K562 (cell line): Measurements from ENCODE around the gene IGIP. TPM values are rescaled to one million over a fixed set of nuclear protein-coding genes. Genes with fewer than 3 reads are reported as not detected.

Experiments used
- CHD4 ChIP-seq: fragments of 200-600 bp; sonication (generic); IDR thresholded peaks from 3 replicates; pipeline ENCODE4 v1.6.1; 2012; ENCODE audit warnings: low read depth, mild to moderate bottlenecking, mixed read lengths, low read length, inconsistent platforms; ENCODE audit not compliant: insufficient read depth, insufficient replicate concordance, poor library complexity, severe bottlenecking
- DPF2 ChIP-seq: fragments of 450-650 bp; IDR thresholded peaks from 2 replicates; pipeline ENCODE4 v1.6.1; 2016
- ELF1 ChIP-seq: fragments of 200-800 bp; sonication (Bioruptor generic); IDR thresholded peaks from 2 replicates; pipeline ENCODE4 v1.6.1; 2016; ENCODE audit warnings: missing genetic modification characterization, missing compliant biosample characterization
- GTF2E2 ChIP-seq: fragments of 200-800 bp; sonication (Bioruptor generic); IDR thresholded peaks from 2 replicates; pipeline ENCODE4 v1.6.1; 2016; ENCODE audit warnings: missing genetic modification characterization, missing compliant biosample characterization
- HNRNPLL ChIP-seq: fragments of 200-400 bp; formaldehyde crosslinking; IDR thresholded peaks from 2 replicates; pipeline ENCODE4 v1.6.1; 2017; ENCODE audit warnings: low read length, low read depth, mild to moderate bottlenecking; ENCODE audit not compliant: poor library complexity, severe bottlenecking
- IRF2 ChIP-seq: sonication (generic); formaldehyde crosslinking; IDR thresholded peaks from 2 replicates; pipeline ENCODE4 v1.8.1; 2022; ENCODE audit warnings: mild to moderate bottlenecking, missing genetic modification reagents
- JUND ChIP-seq, 2 experiments: IDR thresholded peaks; 2 replicates in 1 of 2; 3 replicates in 1 of 2; pipeline ENCODE4 v1.6.1; 2011; ENCODE audit warnings: borderline replicate concordance in 2 of 2, low read depth in 2 of 2, low read length in 2 of 2, improper control_type of control experiment in 1 of 2, missing biosample characterization in 1 of 2, missing genetic modification characterization in 1 of 2, missing genetic modification reagents in 1 of 2
- L3MBTL2 ChIP-seq: fragments of 450-650 bp; IDR thresholded peaks from 2 replicates; pipeline ENCODE4 v1.6.1; 2016; ENCODE audit warnings: mild to moderate bottlenecking, moderate library complexity
- SFPQ ChIP-seq: fragments of 200-400 bp; formaldehyde crosslinking; IDR thresholded peaks from 2 replicates; pipeline ENCODE4 v1.6.1; 2017; ENCODE audit warnings: mild to moderate bottlenecking, low read depth, low read length, moderate library complexity
- SMARCA4 ChIP-seq: fragments of 450-650 bp; IDR thresholded peaks from 2 replicates; pipeline ENCODE4 v1.6.1; 2016
- STAG1 ChIP-seq: sonication (generic); formaldehyde crosslinking; IDR thresholded peaks from 2 replicates; pipeline ENCODE4 v1.5.0; 2020; ENCODE audit warnings: missing genetic modification reagents, borderline replicate concordance
- ZBTB11 ChIP-seq, 3 experiments: fragments of 200-800 bp in 1 of 3; fragments of 250-450 bp in 1 of 3; fragments of 450-650 bp in 1 of 3; sonication (Bioruptor Pico) in 1 of 3; sonication (Bioruptor generic) in 1 of 3; formaldehyde crosslinking in 1 of 3; IDR thresholded peaks; 2 replicates each; pipeline versions ENCODE4 v1.6.1 to v1.8.0; 2016 to 2022; ENCODE audit warnings: mild to moderate bottlenecking in 2 of 3, missing genetic modification characterization in 2 of 3, missing compliant biosample characterization in 1 of 3, moderate library complexity in 1 of 3
- ZBTB12 ChIP-seq: fragments of 250-450 bp; sonication (Bioruptor Pico); IDR thresholded peaks from 2 replicates; pipeline ENCODE4 v1.4.0; 2020
- ZBTB9 ChIP-seq: fragments of 450-650 bp; formaldehyde crosslinking; IDR thresholded peaks from 2 replicates; pipeline ENCODE4 v1.4.0; 2020; ENCODE audit warnings: mild to moderate bottlenecking, moderate library complexity
- ZFP91 ChIP-seq: sonication (generic); formaldehyde crosslinking; IDR thresholded peaks from 2 replicates; pipeline ENCODE4 v1.8.0; 2022; ENCODE audit warnings: mild to moderate bottlenecking, missing genetic modification reagents
- ZNF75A ChIP-seq: fragments of 450-650 bp; formaldehyde crosslinking; IDR thresholded peaks from 2 replicates; pipeline ENCODE4 v1.4.0; 2020; ENCODE audit warnings: mild to moderate bottlenecking
- ZSCAN29 ChIP-seq: fragments of 450-650 bp; IDR thresholded peaks from 2 replicates; pipeline ENCODE4 v1.6.1; 2017
- polyA plus RNA-seq, 8 experiments: library from polyadenylated mRNA; depleted of rRNA in 4 of 8; stranded (reverse) in 5 of 8; unstranded in 3 of 8; fragments of >200 nt; fragmentation: Nextera tagmentation in 2 of 8; fragmentation: Illumina TruSeq in 1 of 8; extraction: Ambion mirVana in 2 of 8; extraction: Trizol in 1 of 8; gene quantifications; 2 replicates each; pipeline versions ENCODE4 v1.2.1 to v1.2.3, GENCODE V29; 2011 to 2014; ENCODE audit warnings: inconsistent platforms in 1 of 8, missing spikeins in 1 of 8
- total RNA-seq, 7 experiments: library from RNA; depleted of rRNA in 6 of 7; stranded (reverse); fragments of >200 nt in 6 of 7; fragmentation: Illumina TruSeq in 2 of 7; extraction: Trizol in 2 of 7; gene quantifications; 2 replicates each; pipeline versions ENCODE4 v1.2.1 to v1.2.3, GENCODE V29; 2011 to 2021; ENCODE audit warnings: low replicate concordance in 1 of 7

Gene IGIP
- total and polyA plus RNA-seq, 9 of the 15 experiments (the other 6 are each of a cell fraction or from before 2014, with no cell fraction given) = 0.52 to 1.6 (median 1.2) TPM

GRCh38 chr5:140145818-140146522, 20.2 kb downstream of the IGIP start (continued):
- TF ChIP-seq ZBTB12 (CRISPR knock-in tag) (no peak), L3MBTL2 (peak; percentile 48; the same call in 1 of the 2 replicates), ZNF75A (CRISPR knock-in tag) (no peak), GTF2E2 (tag) (no peak), HNRNPLL (peak; percentile 36), ZBTB9 (no peak), JUND (IDR thresholded peaks at IDR 0.05; ENCODE audit: borderline replicate concordance, low read depth, low read length) (0 out of 2 replicates have a peak, but pooled peaks have one; percentile 5), JUND (tag; IDR thresholded peaks at IDR 0.05; ENCODE audit: borderline replicate concordance, low read depth, low read length) (no peak), STAG1 (CRISPR knock-in tag) (no peak), SMARCA4 (no peak), SFPQ (no peak), ZBTB11 (CRISPR knock-in tag; IDR thresholded peaks at IDR 0.05) (no peak), ZSCAN29 (no peak), ELF1 (tag) (no peak), IRF2 (CRISPR knock-in tag) (no peak), DPF2 (no peak), ZFP91 (CRISPR knock-in tag) (no peak), CHD4 (no peak)
